Neural crest cell (in vitro differentiated cells): ENCODE measurements around the gene TMOD3. TPM values are rescaled to one million over a fixed set of nuclear protein-coding genes. Genes with fewer than 3 reads are reported as not detected.

Experiments used
- DNase-seq: peaks from one replicate; pipeline ENCODE4 v3.0.0; 2021; ENCODE audit warnings: low read depth, mixed read lengths, low spot score
- H3K27ac Mint-ChIP-seq: one replicate; pipeline ENCODE4 v1.8.0; 2021; ENCODE audit warnings: mild to moderate bottlenecking, mixed read lengths; ENCODE audit not compliant: unreplicated experiment
- H3K27me3 Mint-ChIP-seq: 2 replicates; pipeline ENCODE4 v1.8.0; 2021; ENCODE audit warnings: low read depth, mild to moderate bottlenecking, mixed read lengths
- H3K36me3 Mint-ChIP-seq: 2 replicates; pipeline ENCODE4 v1.8.0; 2021; ENCODE audit warnings: low read depth, mild to moderate bottlenecking, mixed read lengths
- H3K4me1 Mint-ChIP-seq: 2 replicates; pipeline ENCODE4 v1.8.0; 2021; ENCODE audit warnings: mixed read lengths
- H3K4me3 Mint-ChIP-seq: one replicate; pipeline ENCODE4 v1.8.0; 2021; ENCODE audit warnings: mild to moderate bottlenecking, mixed read lengths
- H3K9me3 Mint-ChIP-seq: 2 replicates; pipeline ENCODE4 v1.8.0; 2021; ENCODE audit warnings: mixed read lengths
- total RNA-seq: library from RNA; stranded (reverse); gene quantifications from 2 replicates; pipeline ENCODE4 v1.2.1, GENCODE V29; 2021
- TF ChIP-seq, protein P1 (sequence below): fragments of 200-600 bp; sonication (generic); conservative IDR thresholded peaks from 2 replicates; pipeline ENCODE4 v1.5.0; 2021; ENCODE audit warnings: antibody characterized with exemption, mild to moderate bottlenecking

TMOD3 gene
- total RNA-seq, 1 donor from 2014 or later, result 29.3 TPM

DNA sequence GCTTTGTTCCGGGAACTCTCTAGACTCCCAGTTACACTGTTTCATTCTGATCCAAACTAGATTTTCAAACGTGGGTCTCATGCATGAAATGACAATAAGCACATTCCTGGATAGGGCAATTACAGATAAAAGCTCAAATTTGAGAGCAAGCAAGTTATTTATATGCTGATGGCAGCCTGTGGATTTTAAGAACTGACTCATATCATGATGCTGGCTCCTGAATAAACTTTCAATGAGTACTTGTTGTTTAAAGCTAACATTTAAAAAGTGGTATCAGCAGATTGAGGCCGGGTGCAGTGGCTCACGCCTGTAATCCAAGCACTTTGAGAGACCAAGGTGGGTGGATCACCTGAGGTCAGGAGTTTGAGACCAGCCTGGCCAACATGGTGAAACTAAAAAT, 75.5 kb downstream of the TMOD3 start:
- peaks cover 30% of the 10 kb centered on the region for H3K36me3 Mint-ChIP-seq
- TF ChIP-seq, protein P1, sequence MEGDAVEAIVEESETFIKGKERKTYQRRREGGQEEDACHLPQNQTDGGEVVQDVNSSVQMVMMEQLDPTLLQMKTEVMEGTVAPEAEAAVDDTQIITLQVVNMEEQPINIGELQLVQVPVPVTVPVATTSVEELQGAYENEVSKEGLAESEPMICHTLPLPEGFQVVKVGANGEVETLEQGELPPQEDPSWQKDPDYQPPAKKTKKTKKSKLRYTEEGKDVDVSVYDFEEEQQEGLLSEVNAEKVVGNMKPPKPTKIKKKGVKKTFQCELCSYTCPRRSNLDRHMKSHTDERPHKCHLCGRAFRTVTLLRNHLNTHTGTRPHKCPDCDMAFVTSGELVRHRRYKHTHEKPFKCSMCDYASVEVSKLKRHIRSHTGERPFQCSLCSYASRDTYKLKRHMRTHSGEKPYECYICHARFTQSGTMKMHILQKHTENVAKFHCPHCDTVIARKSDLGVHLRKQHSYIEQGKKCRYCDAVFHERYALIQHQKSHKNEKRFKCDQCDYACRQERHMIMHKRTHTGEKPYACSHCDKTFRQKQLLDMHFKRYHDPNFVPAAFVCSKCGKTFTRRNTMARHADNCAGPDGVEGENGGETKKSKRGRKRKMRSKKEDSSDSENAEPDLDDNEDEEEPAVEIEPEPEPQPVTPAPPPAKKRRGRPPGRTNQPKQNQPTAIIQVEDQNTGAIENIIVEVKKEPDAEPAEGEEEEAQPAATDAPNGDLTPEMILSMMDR, result no peak
- H3K4me3 Mint-ChIP-seq, result no peak overlapping the region
- H3K27ac Mint-ChIP-seq, result no peak overlapping the region
- no peak for DNase-seq
- no peaks in the 10 kb centered on the region for H3K9me3 Mint-ChIP-seq
- no peaks in the 10 kb centered on the region for H3K4me1 Mint-ChIP-seq
- no peaks in the 10 kb centered on the region for H3K27me3 Mint-ChIP-seq

- DNase-seq, result no peak
- Mint-ChIP-seq H3K27ac (no peak overlapping the region), H3K9me3 (no peaks in the 10 kb centered on the region), H3K4me1 (no peaks in the 10 kb centered on the region), H3K4me3 (no peak overlapping the region), H3K27me3 (no peaks in the 10 kb centered on the region), H3K36me3 (peaks cover 18% of the 10 kb centered on the region)
- TF ChIP-seq, protein P1, result no peak
These were observed 77.8 kb downstream of the TMOD3 start for GRCh38 chr15:51907136-51907862.

GRCh38 chr15:51908316-51908715, 78.9 kb downstream of the TMOD3 start:
- peaks cover 15% of the 10 kb centered on the region for H3K36me3 Mint-ChIP-seq
- no peak overlapping the region for H3K4me3 Mint-ChIP-seq
- no peaks in the 10 kb centered on the region for H3K9me3 Mint-ChIP-seq
- no peak overlapping the region for H3K27ac Mint-ChIP-seq
- no peaks in the 10 kb centered on the region for H3K27me3 Mint-ChIP-seq
- H3K4me1 Mint-ChIP-seq, result no peaks in the 10 kb centered on the region
- DNase-seq, result no peak
- TF ChIP-seq, protein P1, result no peak

DNA sequence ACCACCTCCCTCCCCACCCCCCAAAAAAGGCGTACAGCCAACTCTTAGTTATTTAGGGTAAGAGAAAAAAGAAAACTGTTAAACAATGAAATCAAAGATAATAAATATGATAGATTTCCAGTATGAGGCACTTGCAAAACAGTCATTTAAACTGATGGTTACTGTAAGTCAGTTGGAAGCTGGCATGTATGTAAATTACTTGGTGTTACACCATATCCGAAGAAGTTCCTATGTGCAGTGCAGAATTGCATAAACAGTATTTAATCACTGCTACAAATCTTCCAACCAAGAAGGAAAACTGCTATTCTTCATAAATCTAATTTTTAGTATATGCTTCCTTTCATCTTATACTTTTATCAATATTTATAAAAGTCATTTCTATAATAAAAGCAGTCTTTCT, 80.1 kb downstream of the TMOD3 start:
- DNase-seq, result no peak
- Mint-ChIP-seq H3K4me1 (no peaks in the 10 kb centered on the region), H3K27ac (no peak overlapping the region), H3K27me3 (no peaks in the 10 kb centered on the region), H3K36me3 (peaks cover 9% of the 10 kb centered on the region), H3K9me3 (no peaks in the 10 kb centered on the region), H3K4me3 (no peak overlapping the region)
- TF ChIP-seq, protein P1, result no peak

- Mint-ChIP-seq H3K9me3 (no peaks in the 10 kb centered on the region), H3K27ac (no peak overlapping the region), H3K4me3 (no peak overlapping the region), H3K4me1 (no peaks in the 10 kb centered on the region), H3K36me3 (no peaks in the 10 kb centered on the region), H3K27me3 (no peaks in the 10 kb centered on the region)
- DNase-seq, result no peak
- TF ChIP-seq, protein P1, result no peak
These were observed 83.1 kb downstream of the TMOD3 start for GRCh38 chr15:51912528-51912927.
